ENCODE data around the gene ABCA2.

- TF ChIP-seq POLR2A (IDR thresholded peaks at IDR 0.05) (no peak), CTCF (IDR thresholded peaks at IDR 0.05 in 4 of 5, conservative IDR thresholded peaks at IDR 0.05 in 1 of 5) (no peak)
Measured at GRCh38 chr9:137052293-137052692, 24.3 kb upstream of the ABCA2 start.
